WTC11 (cell line): Measurements from ENCODE around the gene JCAD. TPM values are rescaled to one million over a fixed set of nuclear protein-coding genes. Genes with fewer than 3 reads are reported as not detected.

Experiments
- ATAC-seq: fragments of 200-7000 bp; cut with Tn5 transposase; 2 replicates; pipeline ENCODE4 v1.10.0; 2021; ENCODE audit warnings: mild to moderate bottlenecking, moderate library complexity
- CTCF ChIA-PET: fragments of 300-600 bp; sonication (Branson Sonifier 250); formaldehyde crosslinking; loops from one replicate; lab custom pipeline; 2021; ENCODE audit warnings: antibody characterized with exemption; lab: Charles Lee
- POLR2A ChIA-PET: fragments of 350-600 bp; sonication (Branson Sonifier 250); formaldehyde crosslinking; loops from one replicate; lab custom pipeline; 2021; ENCODE audit warnings: antibody characterized with exemption; lab: Charles Lee
- DNase-seq: peaks from one replicate; pipeline ENCODE4 v3.0.0; 2021; ENCODE audit warnings: low spot score
- H3K27ac Mint-ChIP-seq: 2 replicates; pipeline ENCODE4 v1.8.0; 2021; ENCODE audit warnings: mixed read lengths
- H3K27me3 Mint-ChIP-seq: 2 replicates; pipeline ENCODE4 v1.8.0; 2021; ENCODE audit warnings: low read depth, mild to moderate bottlenecking, moderate library complexity, mixed read lengths
- H3K36me3 Mint-ChIP-seq: 2 replicates; pipeline ENCODE4 v1.8.0; 2021; ENCODE audit warnings: mixed read lengths
- H3K4me1 Mint-ChIP-seq: 2 replicates; pipeline ENCODE4 v1.8.0; 2022; ENCODE audit warnings: mixed read lengths
- H3K4me3 Mint-ChIP-seq: 2 replicates; pipeline ENCODE4 v1.8.0; 2021; ENCODE audit warnings: mild to moderate bottlenecking, moderate library complexity, mixed read lengths
- H3K9me3 Mint-ChIP-seq: 2 replicates; pipeline ENCODE4 v1.8.0; 2021; ENCODE audit warnings: mixed read lengths
- EMX1 ChIP-seq: fragments of 250-450 bp; sonication (Bioruptor Pico); IDR thresholded peaks from 2 replicates; pipeline ENCODE4 v1.8.0; 2021; ENCODE audit warnings: mild to moderate bottlenecking
- ETV6 ChIP-seq: sonication (generic); formaldehyde crosslinking; IDR thresholded peaks from 2 replicates; pipeline ENCODE4 v1.8.1; 2022; ENCODE audit warnings: mild to moderate bottlenecking, missing genetic modification reagents
- GTF2I ChIP-seq: fragments of 250-450 bp; sonication (Bioruptor Pico); conservative IDR thresholded peaks from 2 replicates; pipeline ENCODE4 v1.4.0; 2021; ENCODE audit warnings: mild to moderate bottlenecking
- MXD4 ChIP-seq: fragments of 250-450 bp; sonication (Bioruptor Pico); IDR thresholded peaks from 2 replicates; pipeline ENCODE4 v1.8.0; 2021; ENCODE audit warnings: mild to moderate bottlenecking, moderate library complexity, borderline replicate concordance
- NR1H2 ChIP-seq: sonication (generic); formaldehyde crosslinking; IDR thresholded peaks from 2 replicates; pipeline ENCODE4 v1.9.0; 2021; ENCODE audit warnings: mild to moderate bottlenecking, moderate library complexity, missing genetic modification reagents
- NR3C1 ChIP-seq: sonication (generic); formaldehyde crosslinking; conservative IDR thresholded peaks from 2 replicates; pipeline ENCODE4 v1.8.1; 2023; ENCODE audit warnings: low read depth, mild to moderate bottlenecking, missing genetic modification reagents
- SMAD3 ChIP-seq: sonication (generic); formaldehyde crosslinking; IDR thresholded peaks from 2 replicates; pipeline ENCODE4 v1.8.0; 2022; ENCODE audit warnings: missing genetic modification reagents, mild to moderate bottlenecking, borderline replicate concordance
- TCF7 ChIP-seq: sonication (generic); formaldehyde crosslinking; IDR thresholded peaks from 2 replicates; pipeline ENCODE4 v1.8.0; 2022; ENCODE audit warnings: mild to moderate bottlenecking, low read depth, missing genetic modification reagents, moderate library complexity
- ZBTB21 ChIP-seq: sonication (generic); formaldehyde crosslinking; IDR thresholded peaks from 2 replicates; pipeline ENCODE4 v1.8.1; 2023; ENCODE audit warnings: mild to moderate bottlenecking, missing genetic modification reagents, borderline replicate concordance
- ZNF138 ChIP-seq: sonication (generic); formaldehyde crosslinking; conservative IDR thresholded peaks from 2 replicates; pipeline ENCODE4 v1.8.1; 2022; ENCODE audit warnings: mild to moderate bottlenecking, moderate library complexity, missing genetic modification reagents
- ZNF232 ChIP-seq: sonication (generic); formaldehyde crosslinking; IDR thresholded peaks from 2 replicates; pipeline ENCODE4 v1.8.0; 2022; ENCODE audit warnings: mild to moderate bottlenecking, missing genetic modification reagents
- ZNF416 ChIP-seq: fragments of 250-450 bp; sonication (Bioruptor Pico); IDR thresholded peaks from 2 replicates; pipeline ENCODE4 v1.9.0; 2021; ENCODE audit warnings: mild to moderate bottlenecking, inconsistent platforms
- total RNA-seq: library from RNA; stranded (reverse); gene quantifications from 3 replicates; pipeline ENCODE4 v1.2.3, GENCODE V29; 2021
- TF ChIP-seq, protein P1 (sequence below): sonication (generic); formaldehyde crosslinking; IDR thresholded peaks from 2 replicates; pipeline ENCODE4 v1.8.1; 2023; ENCODE audit warnings: mild to moderate bottlenecking, missing genetic modification reagents, moderate library complexity
- TF ChIP-seq, protein P2 (sequence below): sonication (generic); formaldehyde crosslinking; IDR thresholded peaks from 2 replicates; pipeline ENCODE4 v1.8.1; 2022; ENCODE audit warnings: mild to moderate bottlenecking, missing genetic modification reagents, moderate library complexity, borderline replicate concordance
- TF ChIP-seq, protein P3 (sequence below): sonication (generic); formaldehyde crosslinking; IDR thresholded peaks from 2 replicates; pipeline ENCODE4 v1.8.0; 2023; ENCODE audit warnings: missing genetic modification reagents
- TF ChIP-seq, protein P4 (sequence below): fragments of 250-450 bp; sonication (Bioruptor Pico); IDR thresholded peaks from 2 replicates; pipeline ENCODE4 v1.8.0; 2021; ENCODE audit warnings: mild to moderate bottlenecking
- TF ChIP-seq, protein P5 (sequence below): sonication (generic); formaldehyde crosslinking; IDR thresholded peaks from 2 replicates; pipeline ENCODE4 v1.8.1; 2022; ENCODE audit warnings: missing genetic modification reagents, borderline replicate concordance
- TF ChIP-seq, protein P6 (sequence below): sonication (generic); formaldehyde crosslinking; IDR thresholded peaks from 2 replicates; pipeline ENCODE4 v1.8.0; 2022; ENCODE audit warnings: mild to moderate bottlenecking, missing genetic modification reagents
- TF ChIP-seq, protein P7 (sequence below): sonication (generic); formaldehyde crosslinking; IDR thresholded peaks from 2 replicates; pipeline ENCODE4 v1.8.1; 2023; ENCODE audit warnings: mild to moderate bottlenecking, moderate library complexity, missing genetic modification reagents
- TF ChIP-seq, protein P8 (sequence below): sonication (generic); formaldehyde crosslinking; IDR thresholded peaks from 2 replicates; pipeline ENCODE4 v1.8.0; 2022; ENCODE audit warnings: mild to moderate bottlenecking, missing genetic modification reagents

JCAD gene
- total RNA-seq, 1 experiment from 2014 or later = 1.8 TPM

DNA sequence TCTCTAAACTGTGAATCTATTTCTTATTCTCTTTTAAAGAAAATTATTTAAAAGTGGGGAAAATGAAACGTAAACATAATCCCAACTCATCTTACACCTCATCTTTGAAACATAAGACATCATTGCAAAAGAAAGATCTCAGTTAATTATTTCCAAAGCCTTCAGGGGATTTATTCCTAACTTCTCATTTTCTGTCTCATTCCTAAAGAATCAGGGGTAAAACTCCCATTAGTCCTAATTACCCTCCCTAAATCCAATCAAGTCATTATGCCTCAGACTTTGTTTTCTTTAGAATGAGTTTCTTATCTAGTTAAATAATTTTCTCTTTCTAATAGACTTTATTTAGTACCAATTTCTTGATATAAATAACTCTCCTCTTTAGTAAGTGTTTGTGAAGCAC is 39.7 kb upstream of the JCAD start (continued):
- TF ChIP-seq, protein P1, sequence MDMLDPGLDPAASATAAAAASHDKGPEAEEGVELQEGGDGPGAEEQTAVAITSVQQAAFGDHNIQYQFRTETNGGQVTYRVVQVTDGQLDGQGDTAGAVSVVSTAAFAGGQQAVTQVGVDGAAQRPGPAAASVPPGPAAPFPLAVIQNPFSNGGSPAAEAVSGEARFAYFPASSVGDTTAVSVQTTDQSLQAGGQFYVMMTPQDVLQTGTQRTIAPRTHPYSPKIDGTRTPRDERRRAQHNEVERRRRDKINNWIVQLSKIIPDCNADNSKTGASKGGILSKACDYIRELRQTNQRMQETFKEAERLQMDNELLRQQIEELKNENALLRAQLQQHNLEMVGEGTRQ (CRISPR knock-in tag) = no peak
- TF ChIP-seq ZNF416 (CRISPR knock-in tag) (no peak), NR3C1 (CRISPR knock-in tag) (no peak), TCF7 (CRISPR knock-in tag) (no peak), GTF2I (CRISPR knock-in tag) (no peak), EMX1 (CRISPR knock-in tag) (no peak)
- TF ChIP-seq, protein P2, sequence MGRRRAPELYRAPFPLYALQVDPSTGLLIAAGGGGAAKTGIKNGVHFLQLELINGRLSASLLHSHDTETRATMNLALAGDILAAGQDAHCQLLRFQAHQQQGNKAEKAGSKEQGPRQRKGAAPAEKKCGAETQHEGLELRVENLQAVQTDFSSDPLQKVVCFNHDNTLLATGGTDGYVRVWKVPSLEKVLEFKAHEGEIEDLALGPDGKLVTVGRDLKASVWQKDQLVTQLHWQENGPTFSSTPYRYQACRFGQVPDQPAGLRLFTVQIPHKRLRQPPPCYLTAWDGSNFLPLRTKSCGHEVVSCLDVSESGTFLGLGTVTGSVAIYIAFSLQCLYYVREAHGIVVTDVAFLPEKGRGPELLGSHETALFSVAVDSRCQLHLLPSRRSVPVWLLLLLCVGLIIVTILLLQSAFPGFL = no peak

DNA sequence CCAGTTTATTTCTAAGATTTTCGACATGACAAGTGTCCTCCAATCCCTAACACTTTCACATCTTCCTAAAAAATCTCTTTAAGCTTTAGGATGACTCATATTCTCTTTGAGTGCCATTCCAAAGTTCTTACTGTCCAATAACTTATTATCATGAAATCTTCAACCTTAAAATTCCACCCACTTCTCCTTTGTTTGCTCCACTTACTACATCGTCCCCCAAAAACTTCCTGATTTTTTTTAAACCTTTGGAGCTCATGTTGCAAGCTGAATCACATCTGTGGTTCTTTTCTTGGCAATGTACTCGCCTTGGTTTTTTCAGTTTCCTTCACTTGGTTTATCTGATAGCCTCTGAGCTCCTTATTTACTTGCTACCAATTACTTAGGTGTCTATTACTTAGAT is 39.2 kb upstream of the JCAD start:
- Mint-ChIP-seq H3K27ac (no peak overlapping the region), H3K9me3 (peaks cover 8% of the 10 kb centered on the region), H3K4me3 (no peak overlapping the region), H3K27me3 (no peaks in the 10 kb centered on the region), H3K4me1 (peaks cover 10% of the 10 kb centered on the region), H3K36me3 (no peaks in the 10 kb centered on the region)
- ATAC-seq = no peak
- no peak for DNase-seq
- ChIA-PET POLR2A (no interaction called here), CTCF (interaction anchor here (0.6 kb wide), 2 partner anchors 60 to 67 kb away, joined by 3 to 5 read pairs; no protein-coding TSS in a partner anchor)
- no peak for TF ChIP-seq ZNF138
- TF ChIP-seq, protein P3, sequence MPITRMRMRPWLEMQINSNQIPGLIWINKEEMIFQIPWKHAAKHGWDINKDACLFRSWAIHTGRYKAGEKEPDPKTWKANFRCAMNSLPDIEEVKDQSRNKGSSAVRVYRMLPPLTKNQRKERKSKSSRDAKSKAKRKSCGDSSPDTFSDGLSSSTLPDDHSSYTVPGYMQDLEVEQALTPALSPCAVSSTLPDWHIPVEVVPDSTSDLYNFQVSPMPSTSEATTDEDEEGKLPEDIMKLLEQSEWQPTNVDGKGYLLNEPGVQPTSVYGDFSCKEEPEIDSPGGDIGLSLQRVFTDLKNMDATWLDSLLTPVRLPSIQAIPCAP (CRISPR knock-in tag) = no peak
- no peak for TF ChIP-seq MXD4
- TF ChIP-seq ZBTB21 (CRISPR knock-in tag) = no peak
- TF ChIP-seq ETV6 (CRISPR knock-in tag) = no peak
- TF ChIP-seq ZNF232 (CRISPR knock-in tag) = no peak
- TF ChIP-seq, protein P4, sequence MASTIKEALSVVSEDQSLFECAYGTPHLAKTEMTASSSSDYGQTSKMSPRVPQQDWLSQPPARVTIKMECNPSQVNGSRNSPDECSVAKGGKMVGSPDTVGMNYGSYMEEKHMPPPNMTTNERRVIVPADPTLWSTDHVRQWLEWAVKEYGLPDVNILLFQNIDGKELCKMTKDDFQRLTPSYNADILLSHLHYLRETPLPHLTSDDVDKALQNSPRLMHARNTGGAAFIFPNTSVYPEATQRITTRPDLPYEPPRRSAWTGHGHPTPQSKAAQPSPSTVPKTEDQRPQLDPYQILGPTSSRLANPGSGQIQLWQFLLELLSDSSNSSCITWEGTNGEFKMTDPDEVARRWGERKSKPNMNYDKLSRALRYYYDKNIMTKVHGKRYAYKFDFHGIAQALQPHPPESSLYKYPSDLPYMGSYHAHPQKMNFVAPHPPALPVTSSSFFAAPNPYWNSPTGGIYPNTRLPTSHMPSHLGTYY (CRISPR knock-in tag) = no peak
- TF ChIP-seq NR1H2 (CRISPR knock-in tag) = no peak
- TF ChIP-seq, protein P5, sequence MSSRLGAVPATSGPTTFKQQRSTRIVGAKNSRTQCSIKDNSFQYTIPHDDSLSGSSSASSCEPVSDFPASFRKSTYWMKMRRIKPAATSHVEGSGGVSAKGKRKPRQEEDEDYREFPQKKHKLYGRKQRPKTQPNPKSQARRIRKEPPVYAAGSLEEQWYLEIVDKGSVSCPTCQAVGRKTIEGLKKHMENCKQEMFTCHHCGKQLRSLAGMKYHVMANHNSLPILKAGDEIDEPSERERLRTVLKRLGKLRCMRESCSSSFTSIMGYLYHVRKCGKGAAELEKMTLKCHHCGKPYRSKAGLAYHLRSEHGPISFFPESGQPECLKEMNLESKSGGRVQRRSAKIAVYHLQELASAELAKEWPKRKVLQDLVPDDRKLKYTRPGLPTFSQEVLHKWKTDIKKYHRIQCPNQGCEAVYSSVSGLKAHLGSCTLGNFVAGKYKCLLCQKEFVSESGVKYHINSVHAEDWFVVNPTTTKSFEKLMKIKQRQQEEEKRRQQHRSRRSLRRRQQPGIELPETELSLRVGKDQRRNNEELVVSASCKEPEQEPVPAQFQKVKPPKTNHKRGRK = no peak
- TF ChIP-seq, protein P6, sequence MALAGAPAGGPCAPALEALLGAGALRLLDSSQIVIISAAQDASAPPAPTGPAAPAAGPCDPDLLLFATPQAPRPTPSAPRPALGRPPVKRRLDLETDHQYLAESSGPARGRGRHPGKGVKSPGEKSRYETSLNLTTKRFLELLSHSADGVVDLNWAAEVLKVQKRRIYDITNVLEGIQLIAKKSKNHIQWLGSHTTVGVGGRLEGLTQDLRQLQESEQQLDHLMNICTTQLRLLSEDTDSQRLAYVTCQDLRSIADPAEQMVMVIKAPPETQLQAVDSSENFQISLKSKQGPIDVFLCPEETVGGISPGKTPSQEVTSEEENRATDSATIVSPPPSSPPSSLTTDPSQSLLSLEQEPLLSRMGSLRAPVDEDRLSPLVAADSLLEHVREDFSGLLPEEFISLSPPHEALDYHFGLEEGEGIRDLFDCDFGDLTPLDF (CRISPR knock-in tag) = no peak

DNA sequence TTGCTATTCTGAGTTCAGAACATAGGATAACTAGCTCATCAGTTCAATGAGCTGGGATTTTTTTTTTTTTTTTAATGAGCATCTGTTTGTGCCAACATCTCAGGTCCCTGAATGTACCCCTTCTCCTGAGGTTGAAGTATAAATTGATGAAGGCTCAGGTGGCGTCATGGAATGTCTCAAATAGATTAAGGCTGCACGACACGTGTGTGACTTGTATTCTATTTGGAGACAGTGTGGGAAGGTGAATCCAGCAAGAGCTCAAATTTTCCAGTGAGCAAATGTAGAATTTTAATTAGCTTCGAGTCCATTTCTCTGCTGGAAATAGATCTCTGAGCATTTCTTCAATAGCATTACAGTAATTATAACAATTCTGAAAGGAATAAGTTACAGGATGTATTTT is 37.2 kb upstream of the JCAD start:
- H3K9me3 Mint-ChIP-seq = no peaks in the 10 kb centered on the region
- no peaks in the 10 kb centered on the region for H3K36me3 Mint-ChIP-seq
- TF ChIP-seq, protein P7, sequence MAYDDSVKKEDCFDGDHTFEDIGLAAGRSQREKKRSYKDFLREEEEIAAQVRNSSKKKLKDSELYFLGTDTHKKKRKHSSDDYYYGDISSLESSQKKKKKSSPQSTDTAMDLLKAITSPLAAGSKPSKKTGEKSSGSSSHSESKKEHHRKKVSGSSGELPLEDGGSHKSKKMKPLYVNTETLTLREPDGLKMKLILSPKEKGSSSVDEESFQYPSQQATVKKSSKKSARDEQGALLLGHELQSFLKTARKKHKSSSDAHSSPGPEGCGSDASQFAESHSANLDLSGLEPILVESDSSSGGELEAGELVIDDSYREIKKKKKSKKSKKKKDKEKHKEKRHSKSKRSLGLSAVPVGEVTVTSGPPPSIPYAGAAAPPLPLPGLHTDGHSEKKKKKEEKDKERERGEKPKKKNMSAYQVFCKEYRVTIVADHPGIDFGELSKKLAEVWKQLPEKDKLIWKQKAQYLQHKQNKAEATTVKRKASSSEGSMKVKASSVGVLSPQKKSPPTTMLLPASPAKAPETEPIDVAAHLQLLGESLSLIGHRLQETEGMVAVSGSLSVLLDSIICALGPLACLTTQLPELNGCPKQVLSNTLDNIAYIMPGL (CRISPR knock-in tag) = no peak
- TF ChIP-seq ZBTB21 (CRISPR knock-in tag) (no peak), MXD4 (no peak), SMAD3 (CRISPR knock-in tag) (no peak)
- TF ChIP-seq, protein P8, sequence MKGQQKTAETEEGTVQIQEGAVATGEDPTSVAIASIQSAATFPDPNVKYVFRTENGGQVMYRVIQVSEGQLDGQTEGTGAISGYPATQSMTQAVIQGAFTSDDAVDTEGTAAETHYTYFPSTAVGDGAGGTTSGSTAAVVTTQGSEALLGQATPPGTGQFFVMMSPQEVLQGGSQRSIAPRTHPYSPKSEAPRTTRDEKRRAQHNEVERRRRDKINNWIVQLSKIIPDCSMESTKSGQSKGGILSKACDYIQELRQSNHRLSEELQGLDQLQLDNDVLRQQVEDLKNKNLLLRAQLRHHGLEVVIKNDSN (CRISPR knock-in tag) = no peak
- TF ChIP-seq, all 79 proteins: peak for 0
- no peak for ATAC-seq
- no peak for DNase-seq
- Mint-ChIP-seq H3K4me1 (peaks cover 10% of the 10 kb centered on the region), H3K4me3 (no peak overlapping the region), H3K27ac (no peak overlapping the region), H3K27me3 (no peaks in the 10 kb centered on the region)
- ChIA-PET POLR2A (no interaction called here), CTCF (interaction anchor here (0.9 to 1.1 kb wide), 2 partner anchors 19 to 55 kb away, joined by 4 to 5 read pairs; no protein-coding TSS in a partner anchor)
